GM19035 (cell line): ENCODE data around the gene USH2A.

Experiments
- ATAC-seq: cut with Tn5 transposase; IDR thresholded peaks from one replicate; pipeline ENCODE4 v1.9.1; 2021; ENCODE audit not compliant: unreplicated experiment

Gene USH2A

GRCh38 chr1:215606036-215606435 is 817.2 kb downstream of the USH2A start:
- ATAC-seq, result no peak

- ATAC-seq, result no peak
Measured at GRCh38 chr1:215605011-215605621, 818.1 kb downstream of the USH2A start.

- no peak for ATAC-seq
Measured at GRCh38 chr1:215603319-215603718, 819.9 kb downstream of the USH2A start.

GRCh38 chr1:215601276-215601675 is 822.0 kb downstream of the USH2A start:
- ATAC-seq, result no peak

- no peak for ATAC-seq
Measured at GRCh38 chr1:215600867-215601266, 822.4 kb downstream of the USH2A start.

GRCh38 chr1:215600258-215600792 is 822.9 kb downstream of the USH2A start:
- ATAC-seq, result no peak

GRCh38 chr1:215599418-215600074 is 823.7 kb downstream of the USH2A start:
- ATAC-seq, result no peak

GRCh38 chr1:215597961-215598360 is 825.3 kb downstream of the USH2A start:
- no peak for ATAC-seq

- ATAC-seq, result no peak
Measured at GRCh38 chr1:215595231-215595630, 828.0 kb downstream of the USH2A start.

GRCh38 chr1:215594640-215595039 is 828.6 kb downstream of the USH2A start:
- no peak for ATAC-seq

GRCh38 chr1:215590779-215591491 is 832.3 kb downstream of the USH2A start:
- no peak for ATAC-seq

GRCh38 chr1:215589650-215590435 is 833.4 kb downstream of the USH2A start:
- ATAC-seq, result no peak

GRCh38 chr1:215584389-215584788 is 838.9 kb downstream of the USH2A start:
- peak; percentile 51 for ATAC-seq

GRCh38 chr1:215583185-215583749 is 840.0 kb downstream of the USH2A start:
- ATAC-seq, result peak; percentile 67

GRCh38 chr1:215581896-215582295 is 841.4 kb downstream of the USH2A start:
- no peak for ATAC-seq
